ENCODE data around the gene ZNF474. TPM values are rescaled to one million over a fixed set of nuclear protein-coding genes. Genes with fewer than 3 reads are reported as not detected.

Gene ZNF474
- total and polyA plus RNA-seq, 2 of the 8 experiments (the other 6 are each of a cell fraction or from before 2014, with no cell fraction given) = not detected

DNA sequence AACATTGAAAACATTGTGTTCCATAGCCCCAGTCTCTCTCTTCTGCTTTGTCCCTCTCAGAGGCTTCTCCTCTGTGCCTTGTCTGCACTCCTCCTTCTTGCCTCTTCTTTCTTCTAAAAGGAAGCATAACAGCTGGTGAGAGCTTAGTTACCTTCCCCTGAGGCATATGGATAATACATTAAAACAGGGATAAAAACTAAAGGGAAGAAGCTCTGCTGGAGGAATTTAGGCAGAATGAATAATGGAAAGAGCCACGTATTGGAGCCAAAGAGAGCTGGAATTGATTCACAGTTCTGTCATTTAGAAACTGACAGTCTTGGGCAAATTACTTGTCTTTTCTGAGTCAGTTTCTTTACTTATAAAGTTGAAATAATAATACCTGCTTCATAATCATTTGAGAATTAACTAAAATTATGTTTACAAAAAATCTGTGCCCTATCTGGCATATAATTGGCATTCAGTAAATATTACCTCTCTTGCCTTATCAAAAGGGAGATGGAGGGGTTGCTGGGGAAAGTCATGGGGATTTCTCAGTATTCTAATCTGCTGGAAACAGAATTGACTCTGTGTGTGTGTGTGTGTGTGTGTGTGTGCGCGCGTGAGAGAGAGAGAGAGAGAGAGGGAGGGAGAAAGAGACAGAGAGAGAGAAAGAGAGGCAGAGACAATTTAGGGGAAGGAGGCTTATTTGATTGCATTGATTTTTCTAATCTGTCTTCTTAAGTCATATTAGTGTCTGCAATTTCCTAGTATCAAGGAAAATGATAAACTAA lies 20.2 kb downstream of the ZNF474 start:
- Histone ChIP-seq H4K5ac (ENCODE audit: insufficient read length, low read depth, low read length) (no peak overlapping the region), H2BK12ac (ENCODE audit: low read depth, low read length) (no peak overlapping the region), H2AFZ (ENCODE audit: low read length) (no peak overlapping the region), H3K18ac (ENCODE audit: extremely low read depth, low read length) (no peak overlapping the region), H2BK5ac (ENCODE audit: low read depth, low read length) (no peak overlapping the region), H2BK120ac (replicated peaks; ENCODE audit: low read depth, low read length) (no peak overlapping the region), H4K20me1 (replicated peaks in 1 of 2; ENCODE audit: control insufficient read depth in 1 of 2, insufficient read depth in 2 of 2, low read length in 2 of 2) (no peaks in the 10 kb centered on the region), H3K23me2 (ENCODE audit: low read depth, low read length) (no peaks in the 10 kb centered on the region), H3K4me3 (ENCODE audit: extremely low read depth in 1 of 4, insufficient read depth in 2 of 4, low read depth in 3 of 4, low read length in 4 of 4) (no peak overlapping the region), H3K4me1 (replicated peaks in 1 of 4; ENCODE audit: control insufficient read depth in 3 of 4, insufficient read depth in 4 of 4, low read length in 3 of 4) (no peaks in the 10 kb centered on the region), H3K79me1 (ENCODE audit: low read depth, low read length) (no peaks in the 10 kb centered on the region), H3K23ac (ENCODE audit: insufficient read length) (no peak overlapping the region), H3K79me2 (ENCODE audit: control insufficient read depth in 1 of 2, insufficient read depth in 2 of 2, low read length in 2 of 2) (no peaks in the 10 kb centered on the region), H3K36me3 (ENCODE audit: control insufficient read depth in 2 of 4, insufficient read depth in 4 of 4, low read length in 3 of 4) (no peaks in the 10 kb centered on the region), H4K91ac (replicated peaks; ENCODE audit: insufficient read length, low read length) (no peak overlapping the region), H3K27me3 (replicated peaks in 1 of 4; ENCODE audit: control insufficient read depth in 3 of 4, extremely low read depth in 1 of 4, insufficient read depth in 3 of 4, low read length in 3 of 4) (no peaks in the 10 kb centered on the region), H2BK15ac (ENCODE audit: low read length) (no peak overlapping the region), H2AK5ac (ENCODE audit: low read depth, low read length) (no peak overlapping the region), H3K4me2 (ENCODE audit: insufficient read depth in 1 of 2, low read depth in 2 of 2, low read length in 2 of 2) (no peak overlapping the region), H3K9ac (replicated peaks in 1 of 4; ENCODE audit: extremely low read depth in 1 of 4, low read depth in 3 of 4, low read length in 3 of 4) (no peak overlapping the region), H4K8ac (ENCODE audit: extremely low read depth, insufficient read depth, low read length) (no peak overlapping the region), H2BK20ac (ENCODE audit: low read length) (no peak overlapping the region), H3K14ac (ENCODE audit: insufficient read length) (no peak overlapping the region), H3K9me3 (ENCODE audit: insufficient read depth in 2 of 2, low read depth in 1 of 2, low read length in 1 of 2) (no peaks in the 10 kb centered on the region), H3K27ac (ENCODE audit: low read depth, low read length) (no peak overlapping the region), H3K56ac (replicated peaks; ENCODE audit: insufficient read length, low read depth, low read length) (no peak overlapping the region), H3K4ac (replicated peaks; ENCODE audit: insufficient read length, low read depth, low read length) (no peak overlapping the region)
- DNase-seq (ENCODE audit: low read depth in 1 of 2, low spot score in 2 of 2) (no peak), FAIRE-seq (no peak)
- CTCF ChIA-PET (ENCODE audit: partially characterized antibody) = interaction anchor here (1.0 to 1.2 kb wide), 3 partner anchors 9 to 13 kb away, joined by 3 to 4 read pairs (median 3); a partner anchor contains a TSS
- POLR2A ChIA-PET (ENCODE audit: partially characterized antibody) = no interaction called here
- 86% methylated on average over 4 of the region's 4 CpGs; no CpG with 5 or more reads in 1 of the 2 experiments for WGBS, 2 experiments (ENCODE audit: extremely low coverage in 1 of 2, insufficient coverage in 1 of 2, insufficient read length in 1 of 2, insufficient replicate concordance in 2 of 2, low coverage in 1 of 2, low lambda C conversion rate in 2 of 2, missing lambda C conversion rate in 1 of 2)
- TF ChIP-seq ZNF274 (IDR thresholded peaks at IDR 0.05; ENCODE audit: borderline replicate concordance, extremely low read depth, low read length) (no peak), RFX5 (IDR thresholded peaks at IDR 0.05; ENCODE audit: borderline replicate concordance, low read depth, low read length) (no peak), YY1 (IDR thresholded peaks at IDR 0.05; ENCODE audit: low read depth, low read length) (no peak), PHF8 (conservative IDR thresholded peaks at IDR 0.05; ENCODE audit: low read depth, low read length) (no peak)

Data from H1 (cell line).